ENCODE results near the gene EDIL3.
A peak's percentile ranks its signal among the peaks of the same experiment; 100 is the strongest.

EDIL3 gene

GRCh38 chr5:84362061-84362720 is 22.5 kb downstream of the EDIL3 start:
- DNase-seq (ENCODE audit: low read depth), result peak; percentile 28
- no peak for TF ChIP-seq CTCF (IDR thresholded peaks at IDR 0.05; ENCODE audit: insufficient read depth, low read depth, low read length, missing control alignments)
- no peak overlapping the region for H3K4me3 ChIP-seq (ENCODE audit: low read length)

DNA sequence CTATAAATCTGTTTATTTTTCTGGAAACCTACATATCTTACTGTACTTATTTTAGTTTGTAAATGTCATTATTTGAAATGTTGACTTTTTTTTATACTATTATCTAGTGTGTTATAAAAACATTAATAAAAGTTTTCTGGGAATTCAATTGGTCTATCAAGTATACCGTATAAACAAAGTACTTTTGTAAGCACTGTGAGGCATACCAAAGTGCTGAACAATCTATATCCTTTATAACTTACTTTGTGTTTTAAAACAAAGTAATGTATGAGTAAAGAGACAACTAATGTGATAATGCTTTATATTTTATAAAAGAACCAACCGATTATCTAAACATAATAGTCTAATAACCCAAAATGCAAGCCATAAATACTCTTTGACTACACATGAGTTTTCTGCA is 23.1 kb downstream of the EDIL3 start:
- no peak for DNase-seq (ENCODE audit: low read depth)
- no peak overlapping the region for H3K4me3 ChIP-seq (ENCODE audit: low read length)
- TF ChIP-seq CTCF (IDR thresholded peaks at IDR 0.05; ENCODE audit: insufficient read depth, low read depth, low read length, missing control alignments), result no peak

GRCh38 chr5:84360056-84360455 is 24.6 kb downstream of the EDIL3 start:
- DNase-seq (ENCODE audit: low read depth), result no peak
- TF ChIP-seq CTCF (IDR thresholded peaks at IDR 0.05; ENCODE audit: insufficient read depth, low read depth, low read length, missing control alignments), result no peak
- H3K4me3 ChIP-seq (ENCODE audit: low read length), result no peak overlapping the region

DNA sequence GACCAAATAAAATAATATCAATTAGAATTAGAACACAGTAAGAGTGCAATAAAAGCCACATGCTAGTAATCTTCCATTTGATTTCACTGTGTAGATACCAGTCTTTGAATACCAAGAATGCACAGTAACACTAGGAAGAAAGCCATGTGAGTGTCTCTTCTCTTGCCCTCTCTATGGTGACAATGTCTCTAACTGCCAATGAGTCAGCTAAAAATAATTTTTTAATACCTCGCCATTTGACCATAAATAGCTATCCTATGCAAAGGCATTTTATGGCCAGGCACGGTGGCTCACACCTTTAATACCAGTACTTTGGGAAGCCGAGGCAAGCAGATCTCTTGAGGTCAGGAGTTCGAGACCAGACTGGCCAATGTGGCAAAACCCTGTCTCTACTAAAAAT is 30.6 kb downstream of the EDIL3 start:
- H3K4me3 ChIP-seq (ENCODE audit: low read length), result no peak overlapping the region
- no peak for TF ChIP-seq CTCF (IDR thresholded peaks at IDR 0.05; ENCODE audit: insufficient read depth, low read depth, low read length, missing control alignments)
- DNase-seq (ENCODE audit: low read depth), result no peak

- no peak for DNase-seq (ENCODE audit: low read depth)
- H3K4me3 ChIP-seq (ENCODE audit: low read length), result no peak overlapping the region
- TF ChIP-seq CTCF (IDR thresholded peaks at IDR 0.05; ENCODE audit: insufficient read depth, low read depth, low read length, missing control alignments), result no peak
Observed at GRCh38 chr5:84344788-84345187, 39.9 kb downstream of the EDIL3 start.

- H3K4me3 ChIP-seq (ENCODE audit: low read length), result no peak overlapping the region
- no peak for DNase-seq (ENCODE audit: low read depth)
- TF ChIP-seq CTCF (IDR thresholded peaks at IDR 0.05; ENCODE audit: insufficient read depth, low read depth, low read length, missing control alignments), result no peak
Observed at GRCh38 chr5:84343171-84343570, 41.5 kb downstream of the EDIL3 start.

DNA sequence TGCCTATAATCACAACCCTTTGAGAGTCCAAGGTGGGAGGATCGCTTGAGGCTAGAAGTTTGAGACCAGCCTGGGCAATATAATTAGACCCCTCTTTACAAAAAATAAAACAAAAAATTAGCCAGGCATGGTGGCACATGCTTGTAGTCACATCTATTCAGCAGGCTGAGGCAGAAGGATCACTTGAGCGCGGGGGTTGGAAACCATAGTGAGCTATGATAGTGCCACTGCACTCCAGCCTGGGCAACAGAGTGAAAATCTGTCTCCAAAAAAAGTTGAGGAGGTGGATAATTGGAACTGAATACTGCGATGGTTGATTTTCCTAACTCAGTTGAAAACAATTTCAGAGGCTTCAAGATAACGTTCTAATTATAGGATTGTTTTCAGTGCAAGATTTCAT is 52.6 kb downstream of the EDIL3 start:
- no peak for TF ChIP-seq CTCF (IDR thresholded peaks at IDR 0.05; ENCODE audit: insufficient read depth, low read depth, low read length, missing control alignments)
- DNase-seq (ENCODE audit: low read depth), result no peak
- no peak overlapping the region for H3K4me3 ChIP-seq (ENCODE audit: low read length)
